ENCODE measurements around the gene SEMA3F. TPM values are rescaled to one million over a fixed set of nuclear protein-coding genes. Genes with fewer than 3 reads are reported as not detected.

The SEMA3F gene
- polyA plus RNA-seq, 4 donors = 3.0 to 35.7 (median 4.3) TPM

- 7 to 15% (median 9%) methylated on average over 21 of the region's 21 CpGs for WGBS, 3 donors
- H3K4me1 ChIP-seq (ENCODE audit: control insufficient read depth in 3 of 3, insufficient read depth in 2 of 3, low read depth in 1 of 3, low read length in 2 of 3) = peaks cover 0 to 21% (median 0%) of the 10 kb centered on the region in 3 donors
- FAIRE-seq = no peak
These were observed 37.6 kb downstream of the SEMA3F start for GRCh38 chr3:50192689-50193141.

GRCh38 chr3:50193286-50193685, 38.2 kb downstream of the SEMA3F start:
- FAIRE-seq (no peak), DNase-seq (no peak)
- Histone ChIP-seq H3K4me3 (ENCODE audit: low read depth in 1 of 3, low read length in 3 of 3) (no peak overlapping the region), H3K9me3 (ENCODE audit: control insufficient read depth in 2 of 2, insufficient read depth in 1 of 2, low read depth in 1 of 2, low read length in 1 of 2) (peaks cover 0 to 6% of the 10 kb centered on the region in 2 donors), H3K27me3 (ENCODE audit: control insufficient read depth in 3 of 3, insufficient read depth in 3 of 3, low read length in 3 of 3) (peaks cover 0 to 44% (median 8%) of the 10 kb centered on the region in 3 donors), H3K4me1 (ENCODE audit: control insufficient read depth in 3 of 3, insufficient read depth in 2 of 3, low read depth in 1 of 3, low read length in 2 of 3) (peaks cover 0 to 21% (median 0%) of the 10 kb centered on the region in 3 donors), H3K36me3 (ENCODE audit: control insufficient read depth in 3 of 3, insufficient read depth in 2 of 3, low read depth in 1 of 3, low read length in 3 of 3) (no peaks in the 10 kb centered on the region), H3K27ac (ENCODE audit: low read depth in 1 of 3, low read length in 2 of 3) (no peak overlapping the region)
- WGBS, 3 donors = 45 to 52% (median 47%) methylated on average over 32 to 36 of the region's 36 CpGs

More at GRCh38 chr3:50192689-50193141, 37.6 kb downstream of the SEMA3F start:
- Histone ChIP-seq H3K9me3 (ENCODE audit: control insufficient read depth in 2 of 2, insufficient read depth in 1 of 2, low read depth in 1 of 2, low read length in 1 of 2) (peaks cover 0 to 6% of the 10 kb centered on the region in 2 donors), H3K36me3 (ENCODE audit: control insufficient read depth in 3 of 3, insufficient read depth in 2 of 3, low read depth in 1 of 3, low read length in 3 of 3) (peaks cover 0 to under 1% (median 0%) of the 10 kb centered on the region in 3 donors), H3K27ac (ENCODE audit: low read depth in 1 of 3, low read length in 2 of 3) (no peak overlapping the region), H3K27me3 (ENCODE audit: control insufficient read depth in 3 of 3, insufficient read depth in 3 of 3, low read length in 3 of 3) (peaks cover 0 to 44% (median 8%) of the 10 kb centered on the region in 3 donors), H3K4me3 (ENCODE audit: low read depth in 1 of 3, low read length in 3 of 3) (no peak overlapping the region)
- DNase-seq = peak; percentile 56 to 79

- Histone ChIP-seq H3K4me1 (ENCODE audit: control insufficient read depth in 3 of 3, insufficient read depth in 2 of 3, low read depth in 1 of 3, low read length in 2 of 3) (peaks cover 0 to 21% (median 0%) of the 10 kb centered on the region in 3 donors), H3K9me3 (ENCODE audit: control insufficient read depth in 2 of 2, insufficient read depth in 1 of 2, low read depth in 1 of 2, low read length in 1 of 2) (peaks cover 0 to 6% of the 10 kb centered on the region in 2 donors)
- no peak for FAIRE-seq
These were observed 38.6 kb downstream of the SEMA3F start for GRCh38 chr3:50193746-50194127.

GRCh38 chr3:50194128-50194902, 39.2 kb downstream of the SEMA3F start:
- WGBS, 3 donors = 11 to 15% (median 13%) methylated on average over 64 to 70 of the region's 70 CpGs
- FAIRE-seq (no peak), DNase-seq (peak; percentile 53 to 80)
- H3K4me1 ChIP-seq (ENCODE audit: control insufficient read depth in 3 of 3, insufficient read depth in 2 of 3, low read depth in 1 of 3, low read length in 2 of 3) = peaks cover 0 to 21% (median 0%) of the 10 kb centered on the region in 3 donors
- no peak overlapping the region for H3K4me3 ChIP-seq (ENCODE audit: low read depth in 1 of 3, low read length in 3 of 3)
- peaks cover 0 to 6% of the 10 kb centered on the region in 2 donors for H3K9me3 ChIP-seq (ENCODE audit: control insufficient read depth in 2 of 2, insufficient read depth in 1 of 2, low read depth in 1 of 2, low read length in 1 of 2)
- H3K27me3 ChIP-seq (ENCODE audit: control insufficient read depth in 3 of 3, insufficient read depth in 3 of 3, low read length in 3 of 3) = peaks cover 0 to 44% (median 8%) of the 10 kb centered on the region in 3 donors
- no peak overlapping the region for H3K27ac ChIP-seq (ENCODE audit: low read depth in 1 of 3, low read length in 2 of 3)
- no peaks in the 10 kb centered on the region for H3K36me3 ChIP-seq (ENCODE audit: control insufficient read depth in 3 of 3, insufficient read depth in 2 of 3, low read depth in 1 of 3, low read length in 3 of 3)

More at GRCh38 chr3:50193746-50194127, 38.6 kb downstream of the SEMA3F start:
- Histone ChIP-seq H3K27me3 (ENCODE audit: control insufficient read depth in 3 of 3, insufficient read depth in 3 of 3, low read length in 3 of 3) (peaks cover 0 to 44% (median 8%) of the 10 kb centered on the region in 3 donors), H3K27ac (ENCODE audit: low read depth in 1 of 3, low read length in 2 of 3) (no peak overlapping the region), H3K36me3 (ENCODE audit: control insufficient read depth in 3 of 3, insufficient read depth in 2 of 3, low read depth in 1 of 3, low read length in 3 of 3) (no peaks in the 10 kb centered on the region), H3K4me3 (ENCODE audit: low read depth in 1 of 3, low read length in 3 of 3) (no peak overlapping the region)
- no peak for DNase-seq
- 32 to 37% (median 36%) methylated on average over 26 to 34 of the region's 34 CpGs for WGBS, 3 donors

- Histone ChIP-seq H3K9me3 (ENCODE audit: control insufficient read depth in 2 of 2, insufficient read depth in 1 of 2, low read depth in 1 of 2, low read length in 1 of 2) (peaks cover 0 to 6% of the 10 kb centered on the region in 2 donors), H3K4me1 (ENCODE audit: control insufficient read depth in 3 of 3, insufficient read depth in 2 of 3, low read depth in 1 of 3, low read length in 2 of 3) (peaks cover 0 to 21% (median 0%) of the 10 kb centered on the region in 3 donors), H3K4me3 (ENCODE audit: low read depth in 1 of 3, low read length in 3 of 3) (no peak overlapping the region), H3K36me3 (ENCODE audit: control insufficient read depth in 3 of 3, insufficient read depth in 2 of 3, low read depth in 1 of 3, low read length in 3 of 3) (no peaks in the 10 kb centered on the region), H3K27me3 (ENCODE audit: control insufficient read depth in 3 of 3, insufficient read depth in 3 of 3, low read length in 3 of 3) (peaks cover 0 to 44% (median 8%) of the 10 kb centered on the region in 3 donors), H3K27ac (ENCODE audit: low read depth in 1 of 3, low read length in 2 of 3) (no peak overlapping the region)
- WGBS, 3 donors = 64 to 71% (median 67%) methylated on average over 11 to 14 of the region's 14 CpGs
- FAIRE-seq (no peak), DNase-seq (no peak)
These were observed 39.9 kb downstream of the SEMA3F start for GRCh38 chr3:50194903-50195500.

GRCh38 chr3:50195501-50196252, 40.6 kb downstream of the SEMA3F start:
- 47 to 61% (median 50%) methylated on average over 4 of the region's 4 CpGs for WGBS, 3 donors

GRCh38 chr3:50196253-50196801, 41.2 kb downstream of the SEMA3F start:
- Histone ChIP-seq H3K4me1 (ENCODE audit: control insufficient read depth in 3 of 3, insufficient read depth in 2 of 3, low read depth in 1 of 3, low read length in 2 of 3) (peaks cover 0 to 27% (median 0%) of the 10 kb centered on the region in 3 donors), H3K27ac (ENCODE audit: low read depth in 1 of 3, low read length in 2 of 3) (no peak overlapping the region), H3K36me3 (ENCODE audit: control insufficient read depth in 3 of 3, insufficient read depth in 2 of 3, low read depth in 1 of 3, low read length in 3 of 3) (no peaks in the 10 kb centered on the region), H3K27me3 (ENCODE audit: control insufficient read depth in 3 of 3, insufficient read depth in 3 of 3, low read length in 3 of 3) (peaks cover 0 to 42% (median 13%) of the 10 kb centered on the region in 3 donors), H3K4me3 (ENCODE audit: low read depth in 1 of 3, low read length in 3 of 3) (no peak overlapping the region), H3K9me3 (ENCODE audit: control insufficient read depth in 2 of 2, insufficient read depth in 1 of 2, low read depth in 1 of 2, low read length in 1 of 2) (peaks cover 0 to 6% of the 10 kb centered on the region in 2 donors)
- WGBS, 3 donors = 43 to 71% (median 64%) methylated on average over 6 of the region's 6 CpGs
- DNase-seq = no peak
- FAIRE-seq = no peak

More at GRCh38 chr3:50195501-50196252, 40.6 kb downstream of the SEMA3F start:
- H3K27ac ChIP-seq (ENCODE audit: low read depth in 1 of 3, low read length in 2 of 3) = no peak overlapping the region
- H3K4me3 ChIP-seq (ENCODE audit: low read depth in 1 of 3, low read length in 3 of 3) = no peak overlapping the region
- DNase-seq (peak in 1 of 2 donors; percentile 42), FAIRE-seq (no peak)
- peaks cover 0 to 21% (median 0%) of the 10 kb centered on the region in 3 donors for H3K4me1 ChIP-seq (ENCODE audit: control insufficient read depth in 3 of 3, insufficient read depth in 2 of 3, low read depth in 1 of 3, low read length in 2 of 3)
- H3K27me3 ChIP-seq (ENCODE audit: control insufficient read depth in 3 of 3, insufficient read depth in 3 of 3, low read length in 3 of 3) = peaks cover 0 to 44% (median 8%) of the 10 kb centered on the region in 3 donors
- H3K36me3 ChIP-seq (ENCODE audit: control insufficient read depth in 3 of 3, insufficient read depth in 2 of 3, low read depth in 1 of 3, low read length in 3 of 3) = no peaks in the 10 kb centered on the region
- H3K9me3 ChIP-seq (ENCODE audit: control insufficient read depth in 2 of 2, insufficient read depth in 1 of 2, low read depth in 1 of 2, low read length in 1 of 2) = peaks cover 0 to 6% of the 10 kb centered on the region in 2 donors

Data from small intestine (tissue), 7 donors.